GM12873 (cell line): ENCODE measurements around the gene GINS3.

ENCODE experiments used
- TF ChIP-seq, protein P1 (sequence below): IDR thresholded peaks from 2 replicates; pipeline ENCODE4 v1.5.1; 2012; ENCODE audit warnings: low read depth, mild to moderate bottlenecking, moderate library complexity, low read length, control low read depth; ENCODE audit not compliant: insufficient read depth; ENCODE audit errors: missing control alignments

The GINS3 gene

DNA sequence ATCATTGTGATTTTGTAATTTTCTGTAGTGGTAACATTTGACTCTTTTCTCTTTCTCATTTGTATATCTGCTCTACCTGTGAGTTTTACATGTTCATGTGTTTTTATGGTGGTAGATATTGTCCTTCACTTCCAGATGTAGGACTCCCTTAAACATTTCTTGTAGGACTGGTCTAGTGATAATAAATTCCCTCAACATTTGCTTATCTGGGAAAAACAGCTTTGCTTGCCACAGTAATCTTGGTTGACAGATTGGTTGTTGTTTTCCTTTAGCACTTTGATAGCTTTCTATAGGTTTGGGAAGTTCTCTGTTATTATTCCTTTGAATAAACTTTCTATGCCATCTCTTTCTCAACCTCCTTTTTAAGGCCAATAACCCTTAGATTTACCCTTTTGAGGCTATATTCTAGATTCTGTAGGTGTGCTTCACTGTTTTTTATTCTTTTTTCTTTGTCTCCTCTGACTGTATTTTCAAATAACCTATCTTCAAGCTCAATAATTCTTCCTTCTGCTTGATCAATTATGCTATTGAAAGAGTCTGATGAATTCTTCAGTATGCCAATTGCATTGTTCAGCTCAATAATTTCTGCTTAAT, 32.1 kb upstream of the GINS3 start:
- TF ChIP-seq, protein P1, sequence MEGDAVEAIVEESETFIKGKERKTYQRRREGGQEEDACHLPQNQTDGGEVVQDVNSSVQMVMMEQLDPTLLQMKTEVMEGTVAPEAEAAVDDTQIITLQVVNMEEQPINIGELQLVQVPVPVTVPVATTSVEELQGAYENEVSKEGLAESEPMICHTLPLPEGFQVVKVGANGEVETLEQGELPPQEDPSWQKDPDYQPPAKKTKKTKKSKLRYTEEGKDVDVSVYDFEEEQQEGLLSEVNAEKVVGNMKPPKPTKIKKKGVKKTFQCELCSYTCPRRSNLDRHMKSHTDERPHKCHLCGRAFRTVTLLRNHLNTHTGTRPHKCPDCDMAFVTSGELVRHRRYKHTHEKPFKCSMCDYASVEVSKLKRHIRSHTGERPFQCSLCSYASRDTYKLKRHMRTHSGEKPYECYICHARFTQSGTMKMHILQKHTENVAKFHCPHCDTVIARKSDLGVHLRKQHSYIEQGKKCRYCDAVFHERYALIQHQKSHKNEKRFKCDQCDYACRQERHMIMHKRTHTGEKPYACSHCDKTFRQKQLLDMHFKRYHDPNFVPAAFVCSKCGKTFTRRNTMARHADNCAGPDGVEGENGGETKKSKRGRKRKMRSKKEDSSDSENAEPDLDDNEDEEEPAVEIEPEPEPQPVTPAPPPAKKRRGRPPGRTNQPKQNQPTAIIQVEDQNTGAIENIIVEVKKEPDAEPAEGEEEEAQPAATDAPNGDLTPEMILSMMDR = no peak

DNA sequence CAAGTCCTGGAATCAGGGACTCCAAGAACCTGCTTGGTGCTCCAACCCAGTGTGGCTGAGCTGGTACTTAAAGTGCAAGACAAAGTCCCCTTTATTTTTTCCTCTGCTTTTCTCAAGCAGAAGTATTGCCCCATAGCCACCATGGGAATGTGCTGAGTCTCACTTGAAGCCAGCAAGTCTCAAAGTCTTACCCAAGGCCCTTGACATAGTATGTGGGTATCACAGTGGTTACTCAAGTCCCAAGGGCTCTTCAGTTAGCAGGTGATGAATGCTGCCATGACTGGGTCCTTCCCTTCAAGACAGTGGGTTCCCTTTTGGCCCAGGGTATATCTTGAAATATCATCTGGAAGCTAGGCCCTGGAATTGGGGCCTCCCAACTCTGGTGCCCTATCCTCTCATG, 30.5 kb upstream of the GINS3 start:
- TF ChIP-seq, protein P1 = no peak

DNA sequence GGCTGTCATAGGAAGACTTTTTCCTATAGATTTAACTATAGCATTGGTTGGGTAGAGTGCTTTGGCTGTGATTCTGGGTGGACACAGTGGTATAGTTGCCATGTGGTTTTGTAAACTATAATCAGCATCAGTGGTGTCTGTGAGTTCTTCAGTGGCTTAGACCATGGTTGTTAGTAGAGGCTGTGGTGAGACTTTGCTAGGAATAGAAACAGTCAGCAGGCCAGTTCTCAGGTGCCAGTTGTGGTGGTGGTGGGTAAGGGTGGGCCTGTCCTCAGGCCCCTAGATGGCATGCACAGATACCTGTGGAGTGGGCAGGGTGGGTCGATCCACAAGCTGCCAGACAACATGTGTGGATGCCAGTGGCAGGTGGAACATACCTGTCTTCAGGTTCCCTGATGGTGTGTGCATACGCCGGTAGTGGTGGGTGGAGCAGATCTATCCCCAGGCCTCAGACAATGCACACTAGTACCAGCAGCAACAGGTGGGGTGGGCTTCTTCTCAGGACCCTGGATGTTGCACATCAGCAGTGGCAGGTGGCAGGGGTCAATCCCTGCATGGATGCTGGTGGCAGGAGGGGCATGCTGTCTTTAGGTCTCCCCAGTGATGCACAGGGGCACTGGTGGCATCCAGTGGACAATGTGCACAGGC, 28.4 kb upstream of the GINS3 start:
- TF ChIP-seq, protein P1 = no peak

DNA sequence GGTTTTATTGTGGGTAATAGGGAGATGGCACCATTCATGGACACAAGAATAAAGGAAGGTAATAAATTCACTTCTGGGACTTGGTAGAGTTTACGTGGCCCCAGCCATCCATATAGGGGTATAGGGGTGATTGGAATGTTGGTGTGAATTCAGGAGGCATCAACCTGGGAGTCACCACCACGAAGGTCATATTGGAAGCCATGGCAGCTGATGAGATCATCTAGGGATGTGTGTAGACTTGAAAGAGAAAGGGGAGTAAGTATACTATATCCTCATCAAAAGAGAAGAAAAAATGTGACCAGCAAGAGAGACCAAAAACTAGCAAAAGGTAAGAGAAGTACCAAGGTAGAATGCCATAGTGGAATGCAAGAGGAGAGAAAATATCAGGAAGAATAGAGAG, 26.6 kb upstream of the GINS3 start:
- TF ChIP-seq, protein P1 = no peak

DNA sequence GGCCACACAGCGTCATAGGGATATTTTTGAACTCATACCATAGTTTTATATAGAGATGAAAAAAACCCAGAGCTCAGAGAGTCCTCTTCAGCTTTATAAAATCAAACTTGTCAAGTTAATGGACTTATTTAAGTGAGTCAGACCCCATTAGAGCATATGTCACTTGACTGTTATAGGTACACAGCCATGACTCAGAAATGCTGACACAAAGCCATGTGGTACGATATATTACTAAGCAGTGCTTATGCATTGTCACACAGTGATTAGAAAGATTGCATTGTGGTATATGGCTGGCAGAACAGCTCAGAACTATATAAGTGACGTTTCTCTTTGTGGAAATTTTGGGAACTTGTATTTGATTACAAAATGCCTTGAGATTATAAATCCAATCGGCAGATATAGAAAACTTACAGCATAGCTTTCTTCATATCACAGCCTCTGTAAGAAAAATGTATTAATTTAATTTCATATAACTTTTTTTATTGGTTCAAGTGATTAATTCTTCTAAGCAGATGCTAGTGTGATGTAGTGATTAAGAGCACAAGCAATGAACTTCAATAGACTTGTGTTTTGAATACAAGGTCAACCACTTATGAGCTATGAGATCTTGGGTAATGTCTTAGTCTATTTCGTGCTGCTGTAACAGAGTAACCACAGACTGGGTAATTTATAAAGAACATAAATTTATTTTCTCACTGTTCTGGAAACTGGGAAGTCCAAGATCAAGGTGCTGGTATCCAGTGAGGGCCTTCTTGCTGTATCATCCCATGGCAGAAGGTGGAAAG, 25.8 kb upstream of the GINS3 start:
- TF ChIP-seq, protein P1 = no peak

DNA sequence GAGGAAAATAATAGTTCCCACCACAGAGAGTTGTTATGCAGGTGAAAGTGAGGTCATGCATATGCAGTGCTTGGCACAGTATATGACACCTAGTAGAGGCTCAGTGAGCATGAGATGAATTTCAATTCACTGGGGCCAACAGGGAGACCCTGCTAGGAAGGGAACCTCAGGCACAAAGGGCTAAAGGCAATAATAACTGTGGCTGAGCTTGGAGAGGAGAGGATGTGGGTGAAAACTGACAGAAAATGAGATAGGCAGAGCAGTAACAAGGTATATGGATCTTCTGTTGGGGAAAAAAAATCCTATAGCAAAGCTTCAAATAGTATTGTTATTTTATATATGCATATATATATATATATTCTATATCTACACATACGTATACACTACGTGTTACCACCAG, 25.0 kb upstream of the GINS3 start:
- TF ChIP-seq, protein P1 = no peak

DNA sequence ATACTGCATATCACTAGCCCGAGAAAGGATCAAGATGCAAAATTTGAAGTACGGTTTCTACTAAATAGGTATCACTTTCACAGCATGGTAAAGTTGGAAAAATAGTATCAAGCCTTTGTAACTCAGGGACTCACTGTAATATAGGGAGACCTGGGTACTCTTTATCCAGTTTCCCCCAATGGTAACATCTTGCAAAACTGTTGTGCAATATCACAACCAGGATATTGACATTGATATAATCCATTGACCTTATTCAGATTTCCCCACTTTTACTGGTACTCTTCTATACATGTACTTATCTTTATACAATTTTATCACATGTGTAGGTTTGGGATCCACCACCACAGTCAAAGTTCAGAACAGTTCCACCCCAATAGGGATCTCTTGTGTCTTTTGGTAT, 20.4 kb upstream of the GINS3 start:
- TF ChIP-seq, protein P1 = no peak
